D721Med (cell line): ENCODE data around the gene SLC6A5.

Source experiments
- DNase-seq: peaks from one replicate; pipeline ENCODE4 v3.0.0; 2011; ENCODE audit warnings: low spot score; ENCODE audit not compliant: insufficient read length
- FAIRE-seq: peaks from 2 replicates; lab custom pipeline; 2011; peaks lifted over from hg19 to GRCh38; lab: Jason Lieb, UNC
- TF ChIP-seq, protein P1 (sequence below): IDR thresholded peaks from 2 replicates; pipeline ENCODE4 v1.5.1; 2012; ENCODE audit warnings: mild to moderate bottlenecking, control low read depth; ENCODE audit not compliant: insufficient read depth; ENCODE audit errors: missing control alignments

SLC6A5 gene

DNA sequence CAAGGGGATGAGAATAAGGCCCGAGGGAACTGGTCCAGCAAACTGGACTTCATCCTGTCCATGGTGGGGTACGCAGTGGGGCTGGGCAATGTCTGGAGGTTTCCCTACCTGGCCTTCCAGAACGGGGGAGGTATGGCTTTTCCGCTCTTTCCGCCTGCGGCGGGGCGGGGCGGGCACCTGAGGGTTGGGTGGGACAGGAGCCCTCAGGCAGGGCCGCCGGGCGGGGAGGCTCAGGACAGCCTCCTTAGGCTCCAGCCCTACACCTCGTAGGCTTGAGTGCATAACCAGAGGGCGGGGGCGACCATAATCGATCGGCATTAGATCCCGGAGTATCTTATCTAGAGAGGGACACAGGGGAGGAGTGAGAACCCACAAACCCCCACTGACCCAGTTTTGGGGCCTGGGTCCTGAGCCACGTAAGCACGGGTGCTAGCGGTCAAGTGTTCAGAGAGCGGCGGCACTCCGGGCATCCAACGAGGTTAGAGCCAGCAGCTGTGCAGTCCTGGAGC is 4.9 kb downstream of the SLC6A5 start:
- TF ChIP-seq, protein P1, sequence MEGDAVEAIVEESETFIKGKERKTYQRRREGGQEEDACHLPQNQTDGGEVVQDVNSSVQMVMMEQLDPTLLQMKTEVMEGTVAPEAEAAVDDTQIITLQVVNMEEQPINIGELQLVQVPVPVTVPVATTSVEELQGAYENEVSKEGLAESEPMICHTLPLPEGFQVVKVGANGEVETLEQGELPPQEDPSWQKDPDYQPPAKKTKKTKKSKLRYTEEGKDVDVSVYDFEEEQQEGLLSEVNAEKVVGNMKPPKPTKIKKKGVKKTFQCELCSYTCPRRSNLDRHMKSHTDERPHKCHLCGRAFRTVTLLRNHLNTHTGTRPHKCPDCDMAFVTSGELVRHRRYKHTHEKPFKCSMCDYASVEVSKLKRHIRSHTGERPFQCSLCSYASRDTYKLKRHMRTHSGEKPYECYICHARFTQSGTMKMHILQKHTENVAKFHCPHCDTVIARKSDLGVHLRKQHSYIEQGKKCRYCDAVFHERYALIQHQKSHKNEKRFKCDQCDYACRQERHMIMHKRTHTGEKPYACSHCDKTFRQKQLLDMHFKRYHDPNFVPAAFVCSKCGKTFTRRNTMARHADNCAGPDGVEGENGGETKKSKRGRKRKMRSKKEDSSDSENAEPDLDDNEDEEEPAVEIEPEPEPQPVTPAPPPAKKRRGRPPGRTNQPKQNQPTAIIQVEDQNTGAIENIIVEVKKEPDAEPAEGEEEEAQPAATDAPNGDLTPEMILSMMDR = no peak
- DNase-seq (no peak), FAIRE-seq (no peak)

DNA sequence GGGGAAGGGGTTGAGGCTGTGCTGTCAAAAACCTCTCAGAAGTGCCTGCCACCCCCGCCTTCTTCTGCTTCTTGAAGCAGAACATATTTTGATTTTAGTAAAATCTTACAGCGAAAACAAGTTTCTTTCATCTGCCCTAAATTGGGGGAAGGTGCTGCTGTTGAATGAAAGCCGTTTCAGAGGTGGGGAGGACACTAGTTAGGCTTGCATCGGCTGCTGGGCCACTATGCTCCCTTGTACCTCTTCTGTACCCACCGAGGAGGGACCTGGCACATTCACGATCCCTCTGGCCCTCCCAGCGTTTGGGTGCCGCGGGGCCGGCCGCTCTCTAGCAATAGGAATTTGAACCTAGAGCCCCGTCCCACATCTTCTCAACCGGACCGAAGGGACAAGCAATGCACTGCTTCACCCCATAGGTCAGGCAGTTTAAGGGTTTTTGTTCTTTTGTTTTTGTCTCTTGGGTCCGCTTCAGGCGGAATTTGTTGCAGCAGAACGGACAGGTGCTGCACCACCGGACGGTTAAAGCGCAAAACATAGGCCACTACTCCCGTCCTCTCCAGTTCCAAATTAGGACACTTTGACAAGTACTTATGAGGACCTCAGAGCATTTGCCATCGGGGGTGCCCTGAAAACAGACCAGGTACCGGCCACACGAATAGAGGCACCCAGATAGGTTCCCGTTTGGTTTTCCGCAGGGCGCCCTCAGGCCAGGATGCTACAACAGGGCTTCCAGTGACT is 5.6 kb downstream of the SLC6A5 start:
- FAIRE-seq (no peak), DNase-seq (no peak)
- TF ChIP-seq, protein P1 = no peak

DNA sequence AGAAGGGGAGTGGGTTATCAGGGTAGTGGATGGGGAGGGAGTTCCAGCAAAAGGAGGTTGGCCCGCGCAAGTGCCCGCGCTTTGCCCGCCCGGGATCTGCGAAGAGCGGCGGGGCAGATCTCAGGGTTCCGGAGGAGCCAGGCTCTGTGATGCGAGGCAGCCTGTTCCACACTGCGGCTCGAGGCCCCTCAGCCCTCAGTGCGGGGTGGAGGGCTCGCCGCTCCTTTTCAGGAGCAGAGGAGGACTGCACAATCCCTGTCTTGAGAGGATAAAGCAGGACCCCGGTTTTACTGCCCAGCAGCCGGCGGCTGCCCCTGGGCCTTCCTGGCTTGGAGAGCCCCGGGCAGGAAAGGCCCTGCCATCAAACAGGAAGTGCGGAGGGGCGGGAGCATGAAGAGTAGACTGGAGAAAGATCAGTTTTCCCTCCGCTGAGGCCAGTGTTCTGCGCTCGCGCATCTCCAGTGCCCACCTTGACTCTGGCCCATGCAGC is 6.2 kb downstream of the SLC6A5 start:
- TF ChIP-seq, protein P1 = no peak
- FAIRE-seq = no peak
- DNase-seq = no peak

DNA sequence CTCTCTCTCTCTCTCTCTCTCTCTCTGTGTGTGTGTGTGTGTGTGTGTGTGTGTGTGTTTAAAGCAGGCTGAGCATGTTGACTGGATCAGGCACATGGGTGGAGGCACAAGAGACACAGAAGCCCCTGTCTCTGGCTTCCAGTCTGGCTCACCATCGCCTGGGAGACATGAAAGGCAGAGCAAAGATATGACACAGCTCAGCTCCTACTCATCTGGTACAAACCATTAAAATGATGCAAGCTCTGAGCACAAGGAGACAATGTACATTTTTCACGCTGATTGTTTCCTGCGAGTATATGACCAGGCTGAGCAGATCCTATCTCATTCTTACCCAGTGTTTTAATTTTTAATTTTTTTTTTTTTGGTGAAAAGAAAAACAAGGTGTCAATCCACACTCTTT is 9.5 kb downstream of the SLC6A5 start:
- DNase-seq (no peak), FAIRE-seq (no peak)
- TF ChIP-seq, protein P1 = no peak

DNA sequence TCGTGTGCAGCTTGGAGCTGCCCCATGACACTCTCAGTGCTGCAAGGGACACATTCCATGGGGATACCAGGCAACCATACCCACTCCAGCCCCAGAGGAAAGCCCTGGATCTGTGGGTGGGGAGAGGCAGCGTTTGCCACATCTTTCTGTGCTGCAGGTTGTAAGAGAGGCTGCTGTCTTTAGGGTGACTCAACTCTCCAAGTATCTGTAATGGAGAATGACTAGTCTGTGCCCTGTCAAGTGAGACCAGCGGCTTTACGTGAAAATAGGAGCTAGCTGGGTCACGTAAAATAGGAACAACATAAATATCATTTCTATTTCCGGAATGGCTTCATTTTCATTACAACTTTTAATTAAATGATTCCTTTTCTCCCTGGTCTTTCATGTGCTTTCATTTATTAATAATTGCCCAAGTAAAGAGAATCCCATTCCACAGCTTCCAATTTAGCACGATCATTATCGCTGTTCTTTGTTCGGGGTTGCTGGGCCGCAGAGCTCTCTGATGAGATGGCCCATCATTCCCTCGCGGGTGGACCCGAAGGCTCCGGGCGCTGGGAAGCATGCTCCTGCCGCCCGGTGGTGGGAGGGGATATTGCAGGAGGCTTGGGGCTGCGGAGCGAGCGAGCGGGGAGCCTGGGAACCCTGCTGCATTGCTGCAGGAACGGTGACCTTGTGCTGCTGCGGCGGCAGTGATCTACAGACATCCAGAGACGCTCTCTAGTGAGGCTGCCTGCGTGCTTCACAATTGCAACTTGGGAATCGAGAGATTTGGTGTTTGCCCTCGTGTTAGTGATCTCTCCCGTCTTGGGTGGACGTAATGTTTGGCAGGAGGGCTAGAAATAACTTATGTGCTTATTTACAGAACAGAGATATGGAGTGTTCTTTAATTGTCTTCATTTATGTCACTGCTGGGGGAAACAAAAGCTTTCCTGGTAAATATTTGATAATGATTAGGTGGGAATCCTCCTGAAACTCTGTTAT is 10.6 kb downstream of the SLC6A5 start:
- FAIRE-seq (no peak), DNase-seq (peak; percentile 57)
- TF ChIP-seq, protein P1 = peak; percentile 96

DNA sequence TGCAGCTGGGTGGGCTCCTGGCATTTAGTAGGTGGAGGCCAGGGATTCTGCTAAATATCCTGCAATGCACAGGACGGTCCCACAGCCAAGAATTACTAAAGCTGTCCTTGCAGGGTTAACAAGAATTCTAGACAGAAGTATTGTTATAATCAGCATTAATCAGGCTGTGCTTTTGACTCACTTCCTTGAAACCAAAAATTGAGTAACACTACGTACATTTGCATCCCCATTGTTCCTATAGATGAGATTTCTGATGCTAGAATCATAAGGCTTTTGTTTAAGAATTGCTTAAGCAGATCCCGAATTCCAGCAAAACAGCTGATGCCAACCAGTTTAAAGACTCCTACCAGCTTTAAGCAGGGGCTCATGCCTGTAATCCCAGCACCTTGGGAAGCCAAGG is 11.4 kb downstream of the SLC6A5 start:
- no peak for DNase-seq
- TF ChIP-seq, protein P1 = no peak
- FAIRE-seq = no peak
